HCT116 (cell line): ENCODE measurements around the gene ARL4C. TPM values are rescaled to one million over a fixed set of nuclear protein-coding genes. Genes with fewer than 3 reads are reported as not detected.

Experiments used
- ATAC-seq: fragments of 200-7000 bp; cut with Tn5 transposase; 2 replicates; pipeline ENCODE4 v1.9.1; 2020; ENCODE audit warnings: mild to moderate bottlenecking, moderate library complexity
- BruUV-seq: library from RNA; stranded (reverse); fragments of 400-500 nt; replicated peaks from 2 replicates; lab custom pipeline; 2021; lab: Mats Ljungman, UMichigan
- CTCF ChIA-PET: fragments of 300-600 bp; sonication (Branson Sonifier 250); formaldehyde crosslinking; loops from one replicate; lab custom pipeline; 2021; ENCODE audit warnings: antibody characterized with exemption; lab: Charles Lee
- POLR2A ChIA-PET: fragments of 300-600, 350-600 bp; sonication (Branson Sonifier 250); formaldehyde crosslinking; loops from one replicate; lab custom pipeline; 2021; ENCODE audit warnings: antibody characterized with exemption; lab: Charles Lee
- RAD21 ChIA-PET, 2 experiments: fragments of 300-600 bp; sonication (Branson Sonifier 250); formaldehyde crosslinking; loops; one replicate each; lab custom pipeline; 2023; ENCODE audit warnings: low total read pairs in 2 of 2; ENCODE audit not compliant: uncharacterized antibody in 2 of 2, unreplicated experiment in 2 of 2, low non-redundant PET in 1 of 2; lab: Charles Lee
- DNase-seq: peaks from one replicate; pipeline ENCODE4 v3.0.0-alpha.2; 2010; ENCODE audit warnings: low read depth, low spot score
- H2AFZ ChIP-seq: fragments of 200-600 bp; shearing (Covaris generic), sonication (generic); 2 replicates; pipeline ENCODE4 v1.6.1; 2017; ENCODE audit warnings: low read depth, mixed run types, mixed read lengths, antibody characterized with exemption, low read length; ENCODE audit not compliant: poor library complexity, severe bottlenecking
- H3K27ac ChIP-seq: 2 replicates; pipeline ENCODE4 v1.5.1; 2012; ENCODE audit warnings: low read depth, low read length
- H3K27me3 ChIP-seq: fragments of 200-600 bp; sonication (generic); 2 replicates; pipeline ENCODE4 v1.6.1; 2016; ENCODE audit warnings: mixed run types, low read length, mixed read lengths; ENCODE audit not compliant: insufficient read depth
- H3K36me3 ChIP-seq, 2 experiments: fragments of 200-500 bp in 1 of 2; fragments of 200-600 bp in 1 of 2; sonication (Bioruptor generic) in 1 of 2; sonication (generic) in 1 of 2; 2 replicates each; pipeline versions ENCODE4 v1.5.1 to v1.6.1; 2014 to 2016; ENCODE audit warnings: low read length in 2 of 2, inconsistent platforms in 1 of 2, mixed read lengths in 1 of 2, mixed run types in 1 of 2; ENCODE audit not compliant: insufficient read depth in 2 of 2, control insufficient read depth in 1 of 2
- H3K4me1 ChIP-seq, 2 experiments: fragments of 200-600 bp in 1 of 2; sonication (generic) in 1 of 2; 2 replicates each; pipeline versions ENCODE4 v1.5.1 to v1.6.1; 2012 to 2017; ENCODE audit warnings: low read length in 2 of 2, inconsistent platforms in 1 of 2, mild to moderate bottlenecking in 1 of 2, mixed read lengths in 1 of 2, mixed run types in 1 of 2, moderate library complexity in 1 of 2; ENCODE audit not compliant: insufficient read depth in 2 of 2, control insufficient read depth in 1 of 2
- H3K4me2 ChIP-seq: fragments of 200-600 bp; sonication (generic); 2 replicates; pipeline ENCODE4 v1.6.1; 2017; ENCODE audit warnings: mixed run types, low read length, mixed read lengths
- H3K4me3 ChIP-seq, 2 experiments: fragments of 200-600 bp in 1 of 2; sonication (generic) in 1 of 2; replicated peaks in 1 of 2; 2 replicates each; pipeline ENCODE4 v1.5.1; 2011 to 2016; ENCODE audit warnings: low read length in 2 of 2, control low read depth in 1 of 2, low read depth in 1 of 2, mild to moderate bottlenecking in 1 of 2, mixed read lengths in 1 of 2, mixed run types in 1 of 2
- H3K79me2 ChIP-seq: fragments of 200-600 bp; sonication (generic); 2 replicates; pipeline ENCODE4 v1.6.1; 2017; ENCODE audit warnings: mild to moderate bottlenecking, mixed run types, low read length, moderate library complexity, mixed read lengths; ENCODE audit not compliant: insufficient read depth
- H3K9ac ChIP-seq: fragments of 200-600 bp; sonication (generic); 2 replicates; pipeline ENCODE4 v1.6.1; 2016; ENCODE audit warnings: low read length, mixed read lengths
- H3K9me2 ChIP-seq: fragments of 200-600 bp; sonication (generic), shearing (Covaris generic); 2 replicates; pipeline ENCODE4 v1.6.1; 2017; ENCODE audit warnings: mixed run types, mild to moderate bottlenecking, moderate library complexity; ENCODE audit not compliant: insufficient read depth
- H3K9me3 ChIP-seq, 2 experiments: fragments of 200-500 bp in 1 of 2; fragments of 200-600 bp in 1 of 2; sonication (Bioruptor generic) in 1 of 2; sonication (generic) in 1 of 2; 2 replicates each; pipeline ENCODE4 v1.6.1; 2014 to 2017; ENCODE audit warnings: low read length in 2 of 2, mixed read lengths in 2 of 2, inconsistent platforms in 1 of 2, low read depth in 1 of 2, mild to moderate bottlenecking in 1 of 2, mixed run types in 1 of 2, moderate library complexity in 1 of 2; ENCODE audit not compliant: control insufficient read depth in 1 of 2, insufficient read depth in 1 of 2
- H4K20me1 ChIP-seq: fragments of 200-600 bp; sonication (generic), shearing (Covaris generic); 2 replicates; pipeline ENCODE4 v1.6.1; 2017; ENCODE audit warnings: mixed run types, mild to moderate bottlenecking, moderate library complexity; ENCODE audit not compliant: insufficient read depth
- EZH2phosphoT487 ChIP-seq: fragments of 200-600 bp; IDR thresholded peaks from 2 replicates; pipeline ENCODE4 v1.6.1; 2018; ENCODE audit warnings: antibody characterized with exemption, borderline replicate concordance
- FOSL1 ChIP-seq: IDR thresholded peaks from 2 replicates; pipeline ENCODE4 v1.6.1; 2012; ENCODE audit warnings: low read depth
- POLR2AphosphoS5 ChIP-seq: IDR thresholded peaks from 2 replicates; pipeline ENCODE4 v1.6.1; 2011; ENCODE audit warnings: mild to moderate bottlenecking, low read depth, low read length, moderate library complexity
- RAD21 ChIP-seq: IDR thresholded peaks from 2 replicates; pipeline ENCODE4 v1.6.1; 2012; ENCODE audit warnings: low read depth, mild to moderate bottlenecking
- YY1 ChIP-seq: IDR thresholded peaks from 2 replicates; pipeline ENCODE4 v1.6.1; 2011; ENCODE audit warnings: low read length, low read depth, moderate library complexity, mild to moderate bottlenecking; ENCODE audit not compliant: insufficient replicate concordance; ENCODE audit errors: extremely low read depth
- ZNF274 ChIP-seq: fragments of 200-500 bp; sonication (Bioruptor generic); IDR thresholded peaks from 2 replicates; pipeline ENCODE4 v1.6.1; 2014; ENCODE audit warnings: mild to moderate bottlenecking, low read depth, low read length, inconsistent platforms
- intact Hi-C: fragments of 100-400 bp; cut with micrococcal nuclease; formaldehyde crosslinking; loops from 2 replicates; pipeline ENCODE4 v1.10.0; 2022
- total RNA-seq: library from RNA; stranded (reverse); gene quantifications from one replicate; pipeline ENCODE4 v1.2.1, GENCODE V29; 2021; ENCODE audit not compliant: unreplicated experiment
- TF ChIP-seq, protein P1 (sequence below): IDR thresholded peaks from 2 replicates; pipeline ENCODE4 v1.6.1; 2012

Gene ARL4C
- total RNA-seq, 1 experiment from 2014 or later = 4.1 TPM

DNA sequence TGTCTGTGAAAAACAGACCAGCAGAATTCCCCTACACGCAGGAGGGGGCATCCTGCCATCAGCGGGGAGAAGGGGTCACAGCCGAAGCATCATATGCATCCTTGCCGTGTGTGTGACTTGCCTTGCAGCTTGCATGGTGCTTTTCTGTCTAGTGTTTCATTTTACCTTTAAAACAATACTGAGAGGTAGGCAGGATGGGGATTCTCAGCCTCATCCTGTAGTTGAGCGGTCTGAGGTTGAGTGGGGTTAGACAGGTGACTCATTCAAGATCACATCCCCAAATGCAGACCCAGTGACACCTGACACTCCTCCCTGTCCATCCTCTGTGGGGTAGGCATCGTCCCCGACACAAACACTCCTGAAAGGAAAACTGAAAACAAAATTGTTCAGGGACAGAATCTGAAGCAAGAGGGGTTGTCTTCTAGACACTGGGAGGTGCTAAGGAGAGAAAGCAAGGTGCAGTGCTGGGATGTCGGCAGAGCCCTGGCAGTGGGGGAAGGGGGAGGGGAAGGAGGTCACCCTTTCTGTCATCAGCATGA is 7.9 kb downstream of the ARL4C start:
- H3K9me3 ChIP-seq = no peaks in the 10 kb centered on the region
- DNase-seq = no peak
- no peak overlapping the region for H2AFZ ChIP-seq
- BruUV-seq = no TSS peak
- ATAC-seq = no peak
- intact Hi-C loops = no loop called here
- no peak overlapping the region for H3K9ac ChIP-seq
- no peaks in the 10 kb centered on the region for H4K20me1 ChIP-seq
- TF ChIP-seq RAD21 = no peak
- no peak for TF ChIP-seq FOSL1
- no peak for TF ChIP-seq POLR2AphosphoS5
- RAD21 ChIA-PET = no interaction called here
- CTCF ChIA-PET = no interaction called here
- no peak overlapping the region for H3K4me2 ChIP-seq
- H3K36me3 ChIP-seq = no peaks in the 10 kb centered on the region
- H3K4me1 ChIP-seq = no peaks in the 10 kb centered on the region
- no peaks in the 10 kb centered on the region for H3K27me3 ChIP-seq
- no peaks in the 10 kb centered on the region for H3K9me2 ChIP-seq
- H3K4me3 ChIP-seq = no peak overlapping the region
- POLR2A ChIA-PET = no interaction called here
- H3K27ac ChIP-seq = no peak overlapping the region
- H3K79me2 ChIP-seq = no peaks in the 10 kb centered on the region

DNA sequence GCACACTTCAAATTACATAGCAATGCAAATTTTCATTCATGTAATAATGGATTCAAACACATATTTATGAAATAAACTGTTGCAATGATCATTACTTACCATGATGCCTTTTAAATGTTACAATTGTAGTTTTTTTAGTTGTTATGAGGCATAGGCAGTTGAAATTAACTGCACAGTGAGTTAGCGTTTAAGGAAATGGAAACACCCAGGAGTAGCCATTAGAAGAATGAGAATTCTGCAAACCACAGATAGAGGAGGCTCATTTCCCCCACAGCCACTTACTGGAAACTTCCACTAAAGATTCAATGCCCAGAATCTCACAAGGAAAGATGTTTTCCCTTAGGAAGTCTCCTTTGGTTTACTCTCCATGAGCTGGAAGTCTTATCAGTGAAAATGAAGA is 8.4 kb downstream of the ARL4C start:
- TF ChIP-seq EZH2phosphoT487 = no peak
- TF ChIP-seq YY1 = no peak
- TF ChIP-seq, protein P1, sequence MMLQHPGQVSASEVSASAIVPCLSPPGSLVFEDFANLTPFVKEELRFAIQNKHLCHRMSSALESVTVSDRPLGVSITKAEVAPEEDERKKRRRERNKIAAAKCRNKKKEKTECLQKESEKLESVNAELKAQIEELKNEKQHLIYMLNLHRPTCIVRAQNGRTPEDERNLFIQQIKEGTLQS = no peak
- no peak for TF ChIP-seq ZNF274

More for the DNA sequence above, 8.4 kb downstream of the ARL4C start:
- H2AFZ ChIP-seq = no peak overlapping the region
- ChIA-PET RAD21 (no interaction called here), CTCF (no interaction called here), POLR2A (no interaction called here)
- intact Hi-C loops = no loop called here
- H3K9ac ChIP-seq = no peak overlapping the region
- H3K79me2 ChIP-seq = no peaks in the 10 kb centered on the region
- no TSS peak for BruUV-seq
- no peak overlapping the region for H3K4me2 ChIP-seq
- ATAC-seq = no peak
- no peaks in the 10 kb centered on the region for H3K4me1 ChIP-seq
- no peaks in the 10 kb centered on the region for H3K27me3 ChIP-seq
- no peak for DNase-seq
- no peaks in the 10 kb centered on the region for H3K36me3 ChIP-seq
- H4K20me1 ChIP-seq = no peaks in the 10 kb centered on the region
- H3K9me3 ChIP-seq = no peaks in the 10 kb centered on the region
- no peak overlapping the region for H3K27ac ChIP-seq
- H3K9me2 ChIP-seq = no peaks in the 10 kb centered on the region
- H3K4me3 ChIP-seq = no peak overlapping the region
